Gastroesophageal sphincter (tissue), 3 donors: ENCODE results near the gene ZFAND6.

Source experiments
- CTCF ChIP-seq, 4 experiments: fragments of 200-600 bp in 2 of 4; fragments of 450-650 bp in 2 of 4; sonication (generic) in 1 of 4; IDR thresholded peaks; one replicate each; pipeline ENCODE4 v1.5.1; 2017 to 2019; ENCODE audit warnings: antibody characterized with exemption in 4 of 4, mild to moderate bottlenecking in 2 of 4, moderate library complexity in 2 of 4
- POLR2A ChIP-seq, 2 donors: fragments of 450-650 bp; IDR thresholded peaks; one replicate each; pipeline ENCODE4 v1.6.1; 2017; ENCODE audit warnings: antibody characterized with exemption in 2 of 2, mild to moderate bottlenecking in 2 of 2, moderate library complexity in 1 of 2
- POLR2AphosphoS5 ChIP-seq: sonication (generic); formaldehyde crosslinking; IDR thresholded peaks from one replicate; pipeline ENCODE4 v1.6.1; 2017; ENCODE audit warnings: antibody characterized with exemption

GRCh38 chr15:80099241-80099640, 39.8 kb downstream of the ZFAND6 start:
- TF ChIP-seq CTCF (IDR thresholded peaks at IDR 0.05) = no peak
- TF ChIP-seq POLR2A (IDR thresholded peaks at IDR 0.05) = no peak
- no peak for TF ChIP-seq POLR2AphosphoS5
